ENCODE measurements around the gene PLEKHH1.
"Not testable (repeated sequence)": the region's sequence is repeated elsewhere in the genome, so short reads cannot be mapped to it uniquely, and the experiment has no call there.

PLEKHH1 gene

GRCh38 chr14:67584978-67585377 lies 51.9 kb downstream of the PLEKHH1 start:
- DNase-seq = no peak

GRCh38 chr14:67586369-67586768 lies 53.3 kb downstream of the PLEKHH1 start:
- DNase-seq = no peak

GRCh38 chr14:67589204-67589770 lies 56.2 kb downstream of the PLEKHH1 start:
- DNase-seq = no peak

GRCh38 chr14:67593650-67594049 lies 60.6 kb downstream of the PLEKHH1 start:
- not testable (repeated sequence) for DNase-seq

- DNase-seq = no peak
Measured at GRCh38 chr14:67595392-67595791, 62.3 kb downstream of the PLEKHH1 start.

- peak; percentile 96 for DNase-seq
Measured at GRCh38 chr14:67599698-67600561, 66.8 kb downstream of the PLEKHH1 start, which contains the start of gene PIGH. TSS of gene PIGH (minus strand) at chr14:67600268. CDS start at chr14:67600203, 65 bp downstream.

GRCh38 chr14:67600562-67600974 lies 67.5 kb downstream of the PLEKHH1 start:
- DNase-seq = not testable (repeated sequence)

GRCh38 chr14:67602076-67602475 lies 69.0 kb downstream of the PLEKHH1 start:
- no peak for DNase-seq

- DNase-seq = no peak
Measured at GRCh38 chr14:67602995-67603545, 70.0 kb downstream of the PLEKHH1 start.

- no peak for DNase-seq
Measured at GRCh38 chr14:67607646-67608045, 74.6 kb downstream of the PLEKHH1 start.

- DNase-seq = no peak
Measured at GRCh38 chr14:67609642-67610310, 76.7 kb downstream of the PLEKHH1 start.

- DNase-seq = no peak
Measured at GRCh38 chr14:67610491-67610890, 77.4 kb downstream of the PLEKHH1 start.

- peak; percentile 63 for DNase-seq
Measured at GRCh38 chr14:67618617-67619063, 85.5 kb downstream of the PLEKHH1 start.

GRCh38 chr14:67619446-67620216 lies 86.5 kb downstream of the PLEKHH1 start, which contains the start of gene ARG2:
TSS of gene ARG2 (plus strand) at chr14:67619920. CDS start at chr14:67619978, 58 bp downstream.
- peak; percentile 91 for DNase-seq

- DNase-seq = peak; percentile 74
Measured at GRCh38 chr14:67620217-67620785, 87.2 kb downstream of the PLEKHH1 start.

GRCh38 chr14:67622675-67623074 lies 89.6 kb downstream of the PLEKHH1 start:
- DNase-seq = no peak

- DNase-seq = no peak
Measured at GRCh38 chr14:67623114-67623513, 90.0 kb downstream of the PLEKHH1 start.

- DNase-seq = not testable (repeated sequence)
Measured at GRCh38 chr14:67626131-67626530, 93.0 kb downstream of the PLEKHH1 start.

GRCh38 chr14:67627519-67627918 lies 94.4 kb downstream of the PLEKHH1 start:
- DNase-seq = no peak

- DNase-seq = no peak
Measured at GRCh38 chr14:67630186-67630585, 97.1 kb downstream of the PLEKHH1 start.

- no peak for DNase-seq
Measured at GRCh38 chr14:67630938-67631337, 97.8 kb downstream of the PLEKHH1 start.

Measured in retina (tissue), 1 donor.